GM19467 (cell line): ENCODE data around the gene NUDT16.
A peak's percentile ranks its signal among the peaks of the same experiment; 100 is the strongest.
"Not testable (repeated sequence)": the region's sequence is repeated elsewhere in the genome, so short reads cannot be mapped to it uniquely, and the experiment has no call there.

ENCODE experiments used
- ATAC-seq: cut with Tn5 transposase; IDR thresholded peaks from one replicate; pipeline ENCODE4 v1.9.1; 2021; ENCODE audit warnings: mild to moderate bottlenecking, moderate library complexity; ENCODE audit not compliant: unreplicated experiment

The NUDT16 gene

GRCh38 chr3:131381445-131382291 is at the start of gene NUDT16:
Gene NUDT16 (plus strand): TSS chr3:131381774. CDS start chr3:131381805, 31 bp downstream.
- ATAC-seq: peak; percentile 98

DNA sequence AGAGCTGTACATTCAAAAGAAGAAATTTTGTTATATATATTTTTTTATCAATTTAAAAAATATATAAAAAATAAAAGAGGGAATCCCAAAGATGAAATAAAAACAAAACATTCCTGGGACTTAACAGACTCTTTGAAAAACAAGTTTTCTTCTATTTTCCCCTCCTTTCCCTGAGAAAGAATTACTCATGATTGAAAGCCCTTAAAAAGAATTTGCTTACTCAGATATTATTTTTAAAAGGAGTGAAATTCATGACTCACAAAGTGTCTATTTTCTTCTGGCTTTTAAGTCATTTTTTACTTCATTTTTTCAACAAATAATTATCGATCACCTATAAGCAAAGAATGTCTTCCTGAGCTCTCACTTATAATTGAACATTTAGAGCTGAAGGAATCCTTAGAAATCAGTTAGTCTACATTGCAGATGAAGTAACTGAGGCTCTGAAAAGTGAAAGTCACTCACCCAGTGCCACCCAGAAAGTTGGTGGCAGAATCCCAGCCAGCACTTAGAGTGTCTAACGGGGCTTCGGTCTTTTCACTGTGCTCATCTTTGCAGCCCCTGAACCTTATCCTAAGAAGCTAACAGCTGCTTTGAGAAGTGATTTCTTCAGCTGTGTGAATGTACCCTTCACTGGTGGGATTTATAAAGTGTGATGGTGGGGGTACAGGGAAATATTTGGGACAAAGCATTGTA is 42.5 kb upstream of the NUDT16 start:
- no peak for ATAC-seq

- ATAC-seq: no peak
These were observed 39.8 kb upstream of the NUDT16 start for GRCh38 chr3:131341761-131342160.

- ATAC-seq: no peak
These were observed 32.7 kb upstream of the NUDT16 start for GRCh38 chr3:131348911-131349310.

DNA sequence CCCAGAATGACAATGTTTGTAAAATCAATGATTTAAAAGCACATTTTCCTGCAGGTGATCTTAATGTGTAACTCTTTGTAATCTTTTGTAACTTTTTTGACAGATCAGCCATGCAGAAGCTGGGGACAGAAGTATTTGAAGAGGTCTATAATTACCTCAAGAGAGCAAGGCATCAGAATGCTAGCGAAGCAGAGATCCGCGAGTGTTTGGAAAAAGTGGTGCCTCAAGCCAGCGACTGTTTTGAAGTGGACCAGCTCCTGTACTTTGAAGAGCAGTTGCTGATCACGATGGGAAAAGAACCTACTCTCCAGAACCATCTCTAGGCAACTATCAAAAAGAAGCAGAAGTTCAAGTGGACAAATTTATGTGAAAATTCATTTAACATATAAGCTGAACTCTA is 32.1 kb upstream of the NUDT16 start:
- no peak for ATAC-seq

DNA sequence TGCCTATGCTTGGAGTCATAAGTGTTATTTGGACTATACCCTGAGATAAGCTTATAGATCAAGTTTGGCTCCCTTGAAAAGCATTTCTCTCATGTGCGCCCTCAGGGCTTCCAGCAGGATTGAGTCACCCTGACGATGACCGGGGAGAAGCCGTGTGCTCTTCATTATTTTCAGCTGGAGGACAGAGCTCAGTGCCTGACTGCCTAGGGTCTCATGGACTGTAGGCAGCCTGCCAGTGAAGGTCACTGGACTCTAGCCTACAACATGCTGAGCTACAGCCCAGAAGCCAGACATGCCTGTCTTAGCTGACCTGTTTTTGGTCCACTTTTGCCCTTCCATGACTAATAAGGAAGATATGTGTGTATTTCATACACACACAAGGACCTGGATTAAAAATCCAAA is 31.6 kb upstream of the NUDT16 start:
- no peak for ATAC-seq

GRCh38 chr3:131350506-131350905 is 31.1 kb upstream of the NUDT16 start:
- ATAC-seq: no peak

DNA sequence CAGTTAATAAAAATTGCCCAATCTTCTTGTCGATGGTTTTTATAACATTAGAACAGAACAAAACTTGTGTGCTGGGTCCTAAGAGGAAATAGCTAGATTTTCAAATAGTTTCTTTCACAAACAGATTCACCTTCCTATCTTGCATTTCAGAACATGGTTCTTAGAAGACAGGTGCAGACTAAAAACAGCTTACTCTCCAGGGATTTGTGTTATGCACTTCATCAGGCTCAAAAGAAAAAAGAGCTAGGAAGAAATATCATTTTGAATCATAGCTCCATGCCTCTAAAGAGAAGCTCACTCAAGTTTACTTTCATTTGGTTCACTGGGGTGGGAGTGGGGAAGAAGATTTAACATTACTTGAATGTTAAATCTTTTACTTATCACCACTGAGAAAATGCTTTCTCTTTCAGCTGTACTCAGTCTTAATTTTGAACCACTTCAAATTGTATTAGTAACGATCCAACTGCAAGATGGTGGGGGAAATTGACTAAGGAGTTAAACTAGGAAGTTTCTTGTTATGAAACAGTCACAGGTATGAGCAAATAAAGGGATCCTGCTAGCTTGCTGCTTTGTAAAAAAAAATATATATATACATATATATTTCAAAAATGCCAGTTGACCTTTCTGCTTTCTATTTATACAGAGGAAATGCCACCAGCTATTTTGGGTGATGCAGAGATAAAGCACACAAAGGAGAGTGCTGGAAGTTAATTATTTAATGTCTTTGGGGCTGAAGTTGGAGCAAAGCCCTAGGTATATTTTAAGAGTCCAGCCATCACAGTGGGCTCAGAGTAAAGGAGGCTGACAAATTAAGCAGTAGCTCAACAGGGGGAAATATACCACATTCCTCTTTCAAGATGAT is 28.3 kb upstream of the NUDT16 start:
- ATAC-seq: no peak

DNA sequence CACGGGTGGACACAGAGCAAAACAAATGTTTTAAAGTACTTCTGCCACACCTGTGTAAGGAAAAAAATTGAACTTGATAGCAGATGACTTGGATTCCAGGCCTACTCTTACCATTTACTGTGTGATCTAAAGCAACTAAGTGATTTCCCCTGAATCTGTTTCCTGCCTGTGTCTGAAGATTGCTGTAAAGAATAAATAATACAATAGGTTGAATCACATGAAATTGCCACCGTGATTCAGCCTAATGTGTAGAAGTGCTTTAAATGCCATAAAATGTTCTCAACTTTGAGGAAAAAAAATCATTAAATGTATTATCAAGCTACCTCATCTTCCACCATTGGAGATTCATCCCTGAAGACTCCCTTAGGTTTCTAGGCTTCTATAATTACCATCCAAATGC is 27.6 kb upstream of the NUDT16 start:
- no peak for ATAC-seq

GRCh38 chr3:131356006-131356595 is 25.5 kb upstream of the NUDT16 start:
- no peak for ATAC-seq

DNA sequence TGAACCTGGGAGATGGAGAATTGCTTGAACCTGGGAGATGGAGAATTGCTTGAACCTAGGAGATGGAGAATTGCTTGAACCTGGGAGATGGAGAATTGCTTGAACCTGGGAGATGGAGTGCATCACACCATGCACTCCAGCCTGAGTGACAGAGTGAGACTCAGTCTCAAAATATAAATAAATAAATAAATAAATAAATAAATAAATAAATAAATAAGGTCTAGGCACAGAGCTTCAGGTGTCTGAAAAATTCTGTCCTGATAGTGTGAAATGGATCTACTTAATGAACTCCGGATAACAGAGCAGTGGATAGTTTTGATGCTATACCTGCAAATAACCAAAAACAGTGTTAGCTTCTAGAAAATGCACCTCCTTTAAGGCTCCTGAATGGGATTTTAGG is 24.3 kb upstream of the NUDT16 start:
- ATAC-seq: no peak

DNA sequence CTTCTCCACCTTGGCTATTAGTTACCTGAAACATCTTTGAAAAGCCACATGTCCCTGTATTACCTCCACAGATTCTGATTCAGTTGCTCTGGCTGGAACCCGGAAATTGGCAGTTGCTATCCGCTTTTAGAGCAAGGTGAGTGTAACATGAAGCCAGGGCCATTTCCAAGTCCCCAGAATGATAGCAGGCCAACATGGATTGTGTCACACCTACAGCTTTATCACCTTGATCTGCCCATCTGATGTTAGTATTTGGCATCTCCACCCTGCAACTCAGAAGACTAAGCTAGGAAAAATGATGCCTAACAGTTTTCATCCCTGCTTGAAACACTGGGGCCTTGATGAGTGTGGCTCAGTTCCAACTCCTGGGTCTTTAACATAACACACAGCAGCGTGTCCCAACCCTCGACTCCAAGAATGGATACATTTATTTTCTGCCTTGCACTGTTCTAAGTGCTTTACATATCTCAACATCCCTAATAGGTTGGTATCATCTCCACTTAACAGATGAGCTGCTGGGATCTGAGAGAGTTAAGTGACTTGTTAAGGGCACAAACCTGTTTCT is 21.3 kb upstream of the NUDT16 start:
- no peak for ATAC-seq

- ATAC-seq: not testable (repeated sequence)
These were observed 20.5 kb upstream of the NUDT16 start for GRCh38 chr3:131361066-131361463.

DNA sequence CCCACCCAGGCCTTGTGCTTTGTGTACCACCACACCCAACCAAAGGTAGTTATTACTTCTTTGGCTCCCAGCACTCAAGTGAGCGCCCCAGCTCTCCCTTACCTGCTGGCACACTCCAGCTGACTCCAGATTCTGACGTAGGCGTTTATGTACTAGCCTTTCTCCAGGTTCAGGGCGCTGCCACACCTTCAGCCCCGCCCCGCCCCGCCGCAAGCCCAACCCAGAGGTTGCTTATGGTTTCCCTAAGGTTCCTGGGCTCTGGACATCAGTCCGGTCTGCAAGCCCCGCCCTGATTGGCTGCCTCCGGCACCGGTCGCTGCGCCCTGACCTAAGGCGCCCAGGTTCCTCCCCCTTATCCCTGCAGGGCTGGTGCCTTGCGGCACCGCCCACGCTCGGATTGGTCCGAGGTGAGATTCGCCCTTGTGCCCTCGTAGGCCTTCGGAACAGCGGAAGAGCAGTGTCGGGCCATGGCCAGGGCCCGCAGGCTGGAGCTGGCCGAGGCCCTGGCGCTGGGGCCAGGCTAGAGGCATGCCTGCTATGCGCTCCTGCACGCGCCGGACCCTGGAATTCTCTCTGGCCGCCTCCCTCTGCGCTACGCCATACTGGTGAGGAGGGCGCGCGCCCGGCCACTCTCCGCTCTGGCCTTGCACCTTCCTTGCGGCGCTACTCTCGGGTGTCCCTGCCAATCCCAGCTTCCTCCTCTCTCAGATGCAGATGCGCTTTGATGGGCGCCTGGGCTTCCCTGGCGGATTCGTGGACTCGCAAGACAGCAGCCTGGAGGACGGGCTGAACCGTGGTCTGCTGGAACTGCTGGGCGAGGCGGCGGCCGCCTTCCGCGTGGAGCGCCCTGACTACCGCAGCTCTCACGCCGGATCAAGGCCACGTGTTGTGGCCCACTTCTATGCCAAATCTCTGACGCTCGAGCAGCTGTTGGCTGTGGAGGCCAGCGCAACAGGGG is 19.8 kb upstream of the NUDT16 start:
- peak; percentile 96 for ATAC-seq

- no peak for ATAC-seq
These were observed 18.3 kb upstream of the NUDT16 start for GRCh38 chr3:131363275-131363674.

DNA sequence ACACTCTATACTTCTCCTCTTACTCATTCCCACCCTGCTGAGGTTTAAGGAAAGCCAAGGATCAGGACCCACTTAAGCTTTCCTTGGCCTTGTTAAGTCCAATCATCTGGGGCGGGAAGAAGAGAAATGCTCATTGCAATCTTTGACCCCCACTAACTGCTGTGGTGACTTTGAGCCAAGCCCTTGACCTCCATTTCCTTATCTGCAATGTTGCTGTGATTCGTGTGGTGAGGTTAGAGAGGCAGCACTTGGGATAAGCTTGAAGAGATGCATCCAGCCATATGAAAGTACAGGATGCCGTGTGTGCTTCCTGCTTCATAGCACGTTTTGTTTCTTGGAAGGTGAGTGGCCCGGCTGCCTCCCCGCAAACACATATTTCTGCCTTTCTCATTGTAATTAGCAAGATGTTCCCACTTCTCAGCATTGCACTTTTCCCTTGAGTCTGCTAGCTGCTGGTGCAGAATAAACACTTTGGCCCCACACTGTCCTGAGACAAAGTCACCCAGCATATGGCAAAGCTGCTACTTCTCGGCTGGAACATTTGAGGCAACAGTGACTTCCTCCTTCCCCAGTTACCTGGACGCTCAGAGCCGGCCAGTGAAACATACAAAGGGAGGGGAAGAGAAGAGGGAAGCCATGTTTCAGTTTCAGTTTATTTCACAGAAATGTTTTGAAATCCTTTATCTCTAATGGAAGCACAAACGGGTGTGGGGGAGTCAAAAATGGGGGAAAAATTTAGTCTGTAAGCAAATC is 10.5 kb upstream of the NUDT16 start:
- no peak for ATAC-seq

GRCh38 chr3:131371688-131372066 is 9.9 kb upstream of the NUDT16 start:
- ATAC-seq: no peak

DNA sequence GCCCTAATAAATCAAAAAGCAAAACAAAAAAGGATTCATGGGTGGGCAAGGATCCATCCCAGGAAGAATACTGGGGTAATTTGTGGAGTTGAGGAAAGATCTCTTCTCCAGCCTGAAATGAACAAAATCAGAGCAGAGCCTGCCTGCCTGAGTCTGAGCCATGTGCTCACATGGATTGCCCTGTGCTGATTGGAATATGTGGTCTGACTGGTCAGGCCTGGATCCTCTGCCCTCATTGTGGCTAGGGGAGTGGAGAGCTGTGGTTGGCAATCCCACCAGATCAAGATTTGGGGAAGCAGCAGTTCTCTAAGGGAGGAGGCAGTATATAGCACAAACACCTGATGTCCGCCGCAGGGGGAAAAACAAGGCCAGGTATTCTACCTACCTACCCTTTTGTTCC is 6.8 kb upstream of the NUDT16 start:
- ATAC-seq: no peak
